ENCODE data around the gene KLF7. TPM values are rescaled to one million over a fixed set of nuclear protein-coding genes. Genes with fewer than 3 reads are reported as not detected.

KLF7 gene
- total RNA-seq, 1 experiment from 2014 or later = 32.2 TPM

DNA sequence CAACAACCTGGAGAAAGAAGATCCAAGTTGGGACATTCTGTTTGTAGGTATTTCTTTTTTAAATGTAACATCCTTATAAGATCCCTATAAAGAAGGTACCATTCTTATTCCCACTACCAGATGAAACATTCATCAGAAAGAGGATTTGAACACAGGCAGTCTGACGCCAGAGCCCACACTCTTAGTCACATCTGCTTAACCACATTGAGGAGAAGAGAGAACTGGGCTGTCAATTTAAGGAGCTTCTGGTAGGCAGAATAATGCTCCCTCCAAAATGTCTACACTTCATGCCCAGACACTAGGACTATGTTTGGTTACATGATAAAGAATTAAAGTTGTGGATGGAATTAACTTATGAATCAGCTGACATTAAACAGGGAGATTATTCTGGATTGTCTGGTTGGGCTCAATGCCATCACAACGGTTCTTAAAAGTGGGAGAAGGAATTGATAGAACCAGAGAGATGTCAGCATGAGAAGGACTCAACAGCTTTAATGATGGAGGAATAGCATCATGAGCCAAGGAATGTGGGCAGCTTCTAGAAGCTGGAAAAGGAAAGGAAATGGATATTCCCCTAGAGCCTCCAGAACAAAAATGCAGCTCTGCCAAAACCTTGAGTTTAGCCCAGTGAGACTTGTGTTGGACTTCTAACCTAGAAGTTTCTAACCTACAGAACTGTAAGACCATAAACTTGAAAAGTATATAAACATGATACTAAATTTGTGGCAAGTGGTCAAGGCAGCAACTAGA lies 82.2 kb downstream of the KLF7 start:
- Histone ChIP-seq H3K23ac (ENCODE audit: insufficient read length, low read depth, low read length) (no peak overlapping the region), H2AK5ac (ENCODE audit: insufficient read length, low read length) (no peak overlapping the region), H3K4me2 (ENCODE audit: insufficient read depth, insufficient read length, low read length) (no peak overlapping the region), H3K27ac (ENCODE audit: insufficient read length, low read depth, low read length) (no peak overlapping the region), H2BK15ac (ENCODE audit: low read depth, low read length) (no peak overlapping the region), H3K18ac (ENCODE audit: insufficient read length, low read depth, low read length) (no peak overlapping the region), H4K8ac (replicated peaks; ENCODE audit: insufficient read length, low read depth, low read length) (no peak overlapping the region), H3K79me1 (ENCODE audit: insufficient read depth, low read depth, low read length, poor library complexity, severe bottlenecking) (no peaks in the 10 kb centered on the region), H4K91ac (ENCODE audit: insufficient read length, low read depth, low read length) (no peak overlapping the region), H3K9ac (ENCODE audit: extremely low read depth, insufficient read length, low read length) (no peak overlapping the region), H3K4ac (ENCODE audit: low read depth, low read length) (no peak overlapping the region), H2BK12ac (ENCODE audit: insufficient read length, low read depth, low read length) (no peak overlapping the region), H2BK120ac (ENCODE audit: low read depth, low read length, poor library complexity, severe bottlenecking) (no peak overlapping the region), H3K9me3 (ENCODE audit: control insufficient read depth, low read depth, low read length) (no peaks in the 10 kb centered on the region), H3K23me2 (ENCODE audit: insufficient read length, low read depth, low read length, poor library complexity, severe bottlenecking) (no peaks in the 10 kb centered on the region), H3K27me3 (ENCODE audit: insufficient read depth, low read length) (no peaks in the 10 kb centered on the region), H4K5ac (ENCODE audit: insufficient read length, low read depth, low read length) (no peak overlapping the region), H3K79me2 (ENCODE audit: insufficient read depth, low read length) (no peaks in the 10 kb centered on the region), H4K20me1 (ENCODE audit: control insufficient read depth, insufficient read depth, insufficient read length) (no peaks in the 10 kb centered on the region), H2BK20ac (ENCODE audit: low read depth, low read length, poor library complexity, severe bottlenecking) (no peak overlapping the region), H3K4me1 (ENCODE audit: insufficient read depth, low read length) (no peaks in the 10 kb centered on the region), H2AFZ (ENCODE audit: low read length) (no peak overlapping the region), H3T11ph (ENCODE audit: low read length) (no peak overlapping the region), H2BK5ac (ENCODE audit: insufficient read length, low read length) (no peak overlapping the region), H3K56ac (ENCODE audit: insufficient read length, low read depth, low read length) (no peak overlapping the region), H3K14ac (ENCODE audit: insufficient read depth, low read length) (no peak overlapping the region)
- Mint-ChIP-seq H3K4me1 (peaks cover 10% of the 10 kb centered on the region in 2 experiments), H3K27me3 (ENCODE audit: low read depth) (no peaks in the 10 kb centered on the region), H3K9me3 (no peaks in the 10 kb centered on the region), H3K36me3 (ENCODE audit: insufficient read depth in 1 of 3, low read depth in 3 of 3) (peaks cover 23 to 59% (median 36%) of the 10 kb centered on the region in 3 experiments), H3K4me3 (no peak overlapping the region), H3K27ac (peak overlapping the region in 1 of 3 experiments; percentile 16; a peak in 1 of 7 replicates)
- TF ChIP-seq, protein P1, sequence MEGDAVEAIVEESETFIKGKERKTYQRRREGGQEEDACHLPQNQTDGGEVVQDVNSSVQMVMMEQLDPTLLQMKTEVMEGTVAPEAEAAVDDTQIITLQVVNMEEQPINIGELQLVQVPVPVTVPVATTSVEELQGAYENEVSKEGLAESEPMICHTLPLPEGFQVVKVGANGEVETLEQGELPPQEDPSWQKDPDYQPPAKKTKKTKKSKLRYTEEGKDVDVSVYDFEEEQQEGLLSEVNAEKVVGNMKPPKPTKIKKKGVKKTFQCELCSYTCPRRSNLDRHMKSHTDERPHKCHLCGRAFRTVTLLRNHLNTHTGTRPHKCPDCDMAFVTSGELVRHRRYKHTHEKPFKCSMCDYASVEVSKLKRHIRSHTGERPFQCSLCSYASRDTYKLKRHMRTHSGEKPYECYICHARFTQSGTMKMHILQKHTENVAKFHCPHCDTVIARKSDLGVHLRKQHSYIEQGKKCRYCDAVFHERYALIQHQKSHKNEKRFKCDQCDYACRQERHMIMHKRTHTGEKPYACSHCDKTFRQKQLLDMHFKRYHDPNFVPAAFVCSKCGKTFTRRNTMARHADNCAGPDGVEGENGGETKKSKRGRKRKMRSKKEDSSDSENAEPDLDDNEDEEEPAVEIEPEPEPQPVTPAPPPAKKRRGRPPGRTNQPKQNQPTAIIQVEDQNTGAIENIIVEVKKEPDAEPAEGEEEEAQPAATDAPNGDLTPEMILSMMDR (conservative IDR thresholded peaks at IDR 0.05) = no peak
- DNase-seq = no peak
- WGBS (ENCODE audit: extremely low coverage, insufficient read length, low lambda C conversion rate) = no CpG with 5 or more reads among the region's 2 CpGs
